ENCODE measurements around the gene SPP2.

GRCh38 chr2:234024304-234024703 is 26.2 kb upstream of the SPP2 start:
- TF ChIP-seq CTCF (IDR thresholded peaks at IDR 0.05): no peak
- no peak for TF ChIP-seq POLR2A (IDR thresholded peaks at IDR 0.05)
- TF ChIP-seq POLR2AphosphoS5 (IDR thresholded peaks at IDR 0.05): no peak
- TF ChIP-seq EP300 (IDR thresholded peaks at IDR 0.05): no peak
